IMR-90 (cell line): Measurements from ENCODE around the gene TSGA10IP.

ENCODE experiments used
- CTCF ChIP-seq: conservative IDR thresholded peaks from 2 replicates; pipeline ENCODE4 v1.5.1; 2012; ENCODE audit warnings: mild to moderate bottlenecking, low read depth, low read length, improper control_type of control experiment
- POLR2A ChIP-seq: IDR thresholded peaks from 2 replicates; pipeline ENCODE4 v1.6.1; 2012; ENCODE audit warnings: mild to moderate bottlenecking, low read depth, low read length

GRCh38 chr11:65975771-65976170 is 30.5 kb downstream of the TSGA10IP start:
- no peak for TF ChIP-seq CTCF
- TF ChIP-seq POLR2A: no peak
